ENCODE measurements around the gene NHP2.

DNA sequence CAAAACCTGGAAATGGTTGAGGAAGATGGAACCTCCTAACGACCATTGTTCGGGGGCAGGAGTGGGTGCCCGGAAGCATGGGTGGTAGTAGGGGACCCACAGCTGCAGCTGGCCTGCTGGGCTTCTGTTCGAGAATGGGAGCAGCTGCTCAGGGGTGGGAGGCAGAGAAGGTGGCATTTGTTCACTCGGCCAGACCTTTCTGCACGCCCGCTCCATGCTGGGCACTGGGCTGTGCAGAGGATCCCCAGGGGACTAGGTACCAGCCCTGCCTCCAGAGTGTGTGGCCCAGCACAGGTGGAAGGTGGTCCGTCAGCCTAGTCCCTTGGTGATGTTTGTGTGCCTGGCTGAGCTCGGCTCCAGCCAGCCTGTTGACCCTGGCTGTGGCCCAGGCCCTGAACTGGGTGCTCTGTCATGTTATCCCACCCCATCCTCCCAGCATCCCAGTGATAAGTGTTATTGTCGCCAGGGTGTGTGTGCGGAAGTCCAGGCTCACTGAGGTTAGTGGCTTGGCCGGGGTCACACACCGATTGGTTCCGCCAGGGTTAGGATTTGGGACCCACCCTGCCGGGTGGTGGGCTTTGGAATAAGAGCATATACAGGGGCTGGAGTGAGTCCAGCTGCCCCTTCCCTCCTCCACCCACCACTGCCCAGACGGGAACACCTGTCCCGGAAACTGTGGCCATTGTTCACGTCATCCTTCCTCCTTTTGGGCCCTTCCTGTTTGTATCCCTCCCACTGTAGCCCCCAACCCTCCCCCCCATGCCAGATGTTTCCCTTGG lies 35.6 kb downstream of the NHP2 start:
- TF ChIP-seq, protein P1, sequence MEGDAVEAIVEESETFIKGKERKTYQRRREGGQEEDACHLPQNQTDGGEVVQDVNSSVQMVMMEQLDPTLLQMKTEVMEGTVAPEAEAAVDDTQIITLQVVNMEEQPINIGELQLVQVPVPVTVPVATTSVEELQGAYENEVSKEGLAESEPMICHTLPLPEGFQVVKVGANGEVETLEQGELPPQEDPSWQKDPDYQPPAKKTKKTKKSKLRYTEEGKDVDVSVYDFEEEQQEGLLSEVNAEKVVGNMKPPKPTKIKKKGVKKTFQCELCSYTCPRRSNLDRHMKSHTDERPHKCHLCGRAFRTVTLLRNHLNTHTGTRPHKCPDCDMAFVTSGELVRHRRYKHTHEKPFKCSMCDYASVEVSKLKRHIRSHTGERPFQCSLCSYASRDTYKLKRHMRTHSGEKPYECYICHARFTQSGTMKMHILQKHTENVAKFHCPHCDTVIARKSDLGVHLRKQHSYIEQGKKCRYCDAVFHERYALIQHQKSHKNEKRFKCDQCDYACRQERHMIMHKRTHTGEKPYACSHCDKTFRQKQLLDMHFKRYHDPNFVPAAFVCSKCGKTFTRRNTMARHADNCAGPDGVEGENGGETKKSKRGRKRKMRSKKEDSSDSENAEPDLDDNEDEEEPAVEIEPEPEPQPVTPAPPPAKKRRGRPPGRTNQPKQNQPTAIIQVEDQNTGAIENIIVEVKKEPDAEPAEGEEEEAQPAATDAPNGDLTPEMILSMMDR (IDR thresholded peaks at IDR 0.05; ENCODE audit: borderline replicate concordance, extremely low read depth, low read length, poor library complexity, severe bottlenecking): no peak
- TF ChIP-seq EZH2 (IDR thresholded peaks at IDR 0.05; ENCODE audit: borderline replicate concordance, low read depth, low read length, severe bottlenecking): no peak

Data from DND-41 (cell line).